Measurements from ENCODE around the gene CAPN13.

CAPN13 gene

GRCh38 chr2:30732376-30732775 is 74.9 kb downstream of the CAPN13 start:
- Histone ChIP-seq H3K27ac (ENCODE audit: low read depth in 2 of 2, low read length in 2 of 2) (no peak overlapping the region), H3K9me3 (ENCODE audit: control insufficient read depth in 2 of 2, low read length in 2 of 2) (no peaks in the 10 kb centered on the region), H3K36me3 (ENCODE audit: control insufficient read depth in 2 of 2, insufficient read depth in 2 of 2, low read length in 2 of 2) (peaks cover 7 to 12% of the 10 kb centered on the region in 2 donors), H3K9ac (ENCODE audit: low read depth in 1 of 2, low read length in 2 of 2) (no peak overlapping the region), H3K27me3 (ENCODE audit: control insufficient read depth in 2 of 2, insufficient read depth in 2 of 2, low read length in 2 of 2) (no peaks in the 10 kb centered on the region), H3K4me1 (ENCODE audit: control insufficient read depth in 2 of 2, insufficient read depth in 2 of 2, low read length in 2 of 2) (no peaks in the 10 kb centered on the region), H3K4me3 (ENCODE audit: low read length in 2 of 2) (no peak overlapping the region)

- Histone ChIP-seq H3K27ac (ENCODE audit: low read depth in 2 of 2, low read length in 2 of 2) (no peak overlapping the region), H3K4me3 (ENCODE audit: low read length in 2 of 2) (no peak overlapping the region), H3K9ac (ENCODE audit: low read depth in 1 of 2, low read length in 2 of 2) (no peak overlapping the region), H3K27me3 (ENCODE audit: control insufficient read depth in 2 of 2, insufficient read depth in 2 of 2, low read length in 2 of 2) (no peaks in the 10 kb centered on the region), H3K9me3 (ENCODE audit: control insufficient read depth in 2 of 2, low read length in 2 of 2) (no peaks in the 10 kb centered on the region), H3K36me3 (ENCODE audit: control insufficient read depth in 2 of 2, insufficient read depth in 2 of 2, low read length in 2 of 2) (peaks cover 7 to 12% of the 10 kb centered on the region in 2 donors), H3K4me1 (ENCODE audit: control insufficient read depth in 2 of 2, insufficient read depth in 2 of 2, low read length in 2 of 2) (no peaks in the 10 kb centered on the region)
These were observed 75.5 kb downstream of the CAPN13 start for GRCh38 chr2:30731706-30732105.

- Histone ChIP-seq H3K4me1 (ENCODE audit: control insufficient read depth in 2 of 2, insufficient read depth in 2 of 2, low read length in 2 of 2) (no peaks in the 10 kb centered on the region), H3K4me3 (ENCODE audit: low read length in 2 of 2) (no peak overlapping the region), H3K9me3 (ENCODE audit: control insufficient read depth in 2 of 2, low read length in 2 of 2) (no peaks in the 10 kb centered on the region), H3K36me3 (ENCODE audit: control insufficient read depth in 2 of 2, insufficient read depth in 2 of 2, low read length in 2 of 2) (peaks cover 7 to 12% of the 10 kb centered on the region in 2 donors), H3K27ac (ENCODE audit: low read depth in 2 of 2, low read length in 2 of 2) (no peak overlapping the region), H3K27me3 (ENCODE audit: control insufficient read depth in 2 of 2, insufficient read depth in 2 of 2, low read length in 2 of 2) (no peaks in the 10 kb centered on the region), H3K9ac (ENCODE audit: low read depth in 1 of 2, low read length in 2 of 2) (no peak overlapping the region)
These were observed 76.3 kb downstream of the CAPN13 start for GRCh38 chr2:30730736-30731647.

- H3K4me3 ChIP-seq (ENCODE audit: low read length in 2 of 2), result no peak overlapping the region
- H3K9me3 ChIP-seq (ENCODE audit: control insufficient read depth in 2 of 2, low read length in 2 of 2), result no peaks in the 10 kb centered on the region
- H3K27ac ChIP-seq (ENCODE audit: low read depth in 2 of 2, low read length in 2 of 2), result no peak overlapping the region
- no peak overlapping the region for H3K9ac ChIP-seq (ENCODE audit: low read depth in 1 of 2, low read length in 2 of 2)
- H3K27me3 ChIP-seq (ENCODE audit: control insufficient read depth in 2 of 2, insufficient read depth in 2 of 2, low read length in 2 of 2), result no peaks in the 10 kb centered on the region
- H3K36me3 ChIP-seq (ENCODE audit: control insufficient read depth in 2 of 2, insufficient read depth in 2 of 2, low read length in 2 of 2), result peaks cover 7 to 16% of the 10 kb centered on the region in 2 donors
- no peaks in the 10 kb centered on the region for H3K4me1 ChIP-seq (ENCODE audit: control insufficient read depth in 2 of 2, insufficient read depth in 2 of 2, low read length in 2 of 2)
These were observed 78.2 kb downstream of the CAPN13 start for GRCh38 chr2:30729031-30729430.

- H3K9ac ChIP-seq (ENCODE audit: low read depth in 1 of 2, low read length in 2 of 2), result no peak overlapping the region
- no peaks in the 10 kb centered on the region for H3K27me3 ChIP-seq (ENCODE audit: control insufficient read depth in 2 of 2, insufficient read depth in 2 of 2, low read length in 2 of 2)
- no peak overlapping the region for H3K27ac ChIP-seq (ENCODE audit: low read depth in 2 of 2, low read length in 2 of 2)
- H3K9me3 ChIP-seq (ENCODE audit: control insufficient read depth in 2 of 2, low read length in 2 of 2), result no peaks in the 10 kb centered on the region
- H3K36me3 ChIP-seq (ENCODE audit: control insufficient read depth in 2 of 2, insufficient read depth in 2 of 2, low read length in 2 of 2), result peaks cover 0 to 4% of the 10 kb centered on the region in 2 donors
- no peak overlapping the region for H3K4me3 ChIP-seq (ENCODE audit: low read length in 2 of 2)
- H3K4me1 ChIP-seq (ENCODE audit: control insufficient read depth in 2 of 2, insufficient read depth in 2 of 2, low read length in 2 of 2), result no peaks in the 10 kb centered on the region
These were observed 84.1 kb downstream of the CAPN13 start for GRCh38 chr2:30722936-30723725.

- Histone ChIP-seq H3K9ac (ENCODE audit: low read depth in 1 of 2, low read length in 2 of 2) (no peak overlapping the region), H3K27me3 (ENCODE audit: control insufficient read depth in 2 of 2, insufficient read depth in 2 of 2, low read length in 2 of 2) (no peaks in the 10 kb centered on the region), H3K27ac (ENCODE audit: low read depth in 2 of 2, low read length in 2 of 2) (no peak overlapping the region), H3K4me3 (ENCODE audit: low read length in 2 of 2) (no peak overlapping the region), H3K36me3 (ENCODE audit: control insufficient read depth in 2 of 2, insufficient read depth in 2 of 2, low read length in 2 of 2) (peaks cover 0 to 4% of the 10 kb centered on the region in 2 donors), H3K9me3 (ENCODE audit: control insufficient read depth in 2 of 2, low read length in 2 of 2) (no peaks in the 10 kb centered on the region), H3K4me1 (ENCODE audit: control insufficient read depth in 2 of 2, insufficient read depth in 2 of 2, low read length in 2 of 2) (no peaks in the 10 kb centered on the region)
These were observed 85.3 kb downstream of the CAPN13 start for GRCh38 chr2:30721668-30722647.

GRCh38 chr2:30721241-30721640 is 86.0 kb downstream of the CAPN13 start:
- H3K27ac ChIP-seq (ENCODE audit: low read depth in 2 of 2, low read length in 2 of 2), result no peak overlapping the region
- H3K4me3 ChIP-seq (ENCODE audit: low read length in 2 of 2), result no peak overlapping the region
- no peaks in the 10 kb centered on the region for H3K4me1 ChIP-seq (ENCODE audit: control insufficient read depth in 2 of 2, insufficient read depth in 2 of 2, low read length in 2 of 2)
- H3K36me3 ChIP-seq (ENCODE audit: control insufficient read depth in 2 of 2, insufficient read depth in 2 of 2, low read length in 2 of 2), result peaks cover 0 to 4% of the 10 kb centered on the region in 2 donors
- no peaks in the 10 kb centered on the region for H3K9me3 ChIP-seq (ENCODE audit: control insufficient read depth in 2 of 2, low read length in 2 of 2)
- H3K9ac ChIP-seq (ENCODE audit: low read depth in 1 of 2, low read length in 2 of 2), result no peak overlapping the region
- no peaks in the 10 kb centered on the region for H3K27me3 ChIP-seq (ENCODE audit: control insufficient read depth in 2 of 2, insufficient read depth in 2 of 2, low read length in 2 of 2)

- Histone ChIP-seq H3K27me3 (ENCODE audit: control insufficient read depth in 2 of 2, insufficient read depth in 2 of 2, low read length in 2 of 2) (no peaks in the 10 kb centered on the region), H3K36me3 (ENCODE audit: control insufficient read depth in 2 of 2, insufficient read depth in 2 of 2, low read length in 2 of 2) (no peaks in the 10 kb centered on the region), H3K27ac (ENCODE audit: low read depth in 2 of 2, low read length in 2 of 2) (no peak overlapping the region), H3K4me1 (ENCODE audit: control insufficient read depth in 2 of 2, insufficient read depth in 2 of 2, low read length in 2 of 2) (peaks cover 4 to 5% of the 10 kb centered on the region in 2 donors), H3K9me3 (ENCODE audit: control insufficient read depth in 2 of 2, low read length in 2 of 2) (no peaks in the 10 kb centered on the region), H3K9ac (ENCODE audit: low read depth in 1 of 2, low read length in 2 of 2) (no peak overlapping the region), H3K4me3 (ENCODE audit: low read length in 2 of 2) (no peak overlapping the region)
These were observed 90.1 kb downstream of the CAPN13 start for GRCh38 chr2:30717081-30717650.

GRCh38 chr2:30716123-30716900 is 90.9 kb downstream of the CAPN13 start:
- no peaks in the 10 kb centered on the region for H3K9me3 ChIP-seq (ENCODE audit: control insufficient read depth in 2 of 2, low read length in 2 of 2)
- no peak overlapping the region for H3K27ac ChIP-seq (ENCODE audit: low read depth in 2 of 2, low read length in 2 of 2)
- no peak overlapping the region for H3K4me3 ChIP-seq (ENCODE audit: low read length in 2 of 2)
- H3K27me3 ChIP-seq (ENCODE audit: control insufficient read depth in 2 of 2, insufficient read depth in 2 of 2, low read length in 2 of 2), result no peaks in the 10 kb centered on the region
- H3K9ac ChIP-seq (ENCODE audit: low read depth in 1 of 2, low read length in 2 of 2), result no peak overlapping the region
- peaks cover 4 to 5% of the 10 kb centered on the region in 2 donors for H3K4me1 ChIP-seq (ENCODE audit: control insufficient read depth in 2 of 2, insufficient read depth in 2 of 2, low read length in 2 of 2)
- H3K36me3 ChIP-seq (ENCODE audit: control insufficient read depth in 2 of 2, insufficient read depth in 2 of 2, low read length in 2 of 2), result no peaks in the 10 kb centered on the region

Measured in mucosa of rectum (tissue), 2 donors.